UCSD-AML1 (cell line): Measurements from ENCODE around the gene BCL11B.

Source experiments
- DNase-seq: peaks from one replicate; lab custom pipeline; 2025; ENCODE audit not compliant: unreplicated experiment; lab: John Stamatoyannopoulos, UW

Gene BCL11B

GRCh38 chr14:99256483-99256874, 15.5 kb downstream of the BCL11B start:
- DNase-seq = no peak

- no peak for DNase-seq
These were observed 16.1 kb downstream of the BCL11B start for GRCh38 chr14:99255621-99256482.

- no peak for DNase-seq
These were observed 17.5 kb downstream of the BCL11B start for GRCh38 chr14:99254328-99255009.

- no peak for DNase-seq
These were observed 18.1 kb downstream of the BCL11B start for GRCh38 chr14:99253890-99254289.

- no peak for DNase-seq
These were observed 18.8 kb downstream of the BCL11B start for GRCh38 chr14:99252940-99253868.

GRCh38 chr14:99252443-99252939, 19.5 kb downstream of the BCL11B start:
- DNase-seq = no peak

- DNase-seq = no peak
These were observed 20.3 kb downstream of the BCL11B start for GRCh38 chr14:99251721-99252120.

GRCh38 chr14:99250636-99251208, 21.3 kb downstream of the BCL11B start:
- DNase-seq = no peak

- no peak for DNase-seq
These were observed 22.6 kb downstream of the BCL11B start for GRCh38 chr14:99249389-99249788.

- no peak for DNase-seq
These were observed 23.2 kb downstream of the BCL11B start for GRCh38 chr14:99248761-99249171.

GRCh38 chr14:99247772-99248171, 24.2 kb downstream of the BCL11B start:
- no peak for DNase-seq

- no peak for DNase-seq
These were observed 24.8 kb downstream of the BCL11B start for GRCh38 chr14:99247101-99247729.

- DNase-seq = no peak
These were observed 25.4 kb downstream of the BCL11B start for GRCh38 chr14:99246536-99247097.

- no peak for DNase-seq
These were observed 26.2 kb downstream of the BCL11B start for GRCh38 chr14:99245564-99246511.

GRCh38 chr14:99244941-99245563, 26.9 kb downstream of the BCL11B start:
- no peak for DNase-seq

- no peak for DNase-seq
These were observed 27.6 kb downstream of the BCL11B start for GRCh38 chr14:99244367-99244901.

- DNase-seq = no peak
These were observed 28.9 kb downstream of the BCL11B start for GRCh38 chr14:99242816-99243721.
